Measurements from ENCODE around the gene TXK.

Gene TXK

GRCh38 chr4:48102303-48102702, 31.7 kb downstream of the TXK start:
- TF ChIP-seq CTCF (IDR thresholded peaks at IDR 0.05; ENCODE audit: control insufficient read depth, insufficient read depth, low read depth, low read length, missing control alignments): peak; percentile 9
- no peak for DNase-seq (ENCODE audit: low read depth)
- H3K4me3 ChIP-seq (ENCODE audit: control insufficient read depth, low read depth, low read length): no peak overlapping the region

GRCh38 chr4:48100256-48100655, 33.8 kb downstream of the TXK start:
- no peak for TF ChIP-seq CTCF (IDR thresholded peaks at IDR 0.05; ENCODE audit: control insufficient read depth, insufficient read depth, low read depth, low read length, missing control alignments)
- no peak for DNase-seq (ENCODE audit: low read depth)
- H3K4me3 ChIP-seq (ENCODE audit: control insufficient read depth, low read depth, low read length): no peak overlapping the region

GRCh38 chr4:48095441-48095840, 38.6 kb downstream of the TXK start:
- DNase-seq (ENCODE audit: low read depth): no peak
- H3K4me3 ChIP-seq (ENCODE audit: control insufficient read depth, low read depth, low read length): no peak overlapping the region
- TF ChIP-seq CTCF (IDR thresholded peaks at IDR 0.05; ENCODE audit: control insufficient read depth, insufficient read depth, low read depth, low read length, missing control alignments): no peak

GRCh38 chr4:48093991-48094416, 40.0 kb downstream of the TXK start:
- DNase-seq (ENCODE audit: low read depth): no peak
- H3K4me3 ChIP-seq (ENCODE audit: control insufficient read depth, low read depth, low read length): no peak overlapping the region
- no peak for TF ChIP-seq CTCF (IDR thresholded peaks at IDR 0.05; ENCODE audit: control insufficient read depth, insufficient read depth, low read depth, low read length, missing control alignments)

GRCh38 chr4:48090621-48091020, 43.4 kb downstream of the TXK start:
- no peak for DNase-seq (ENCODE audit: low read depth)
- TF ChIP-seq CTCF (IDR thresholded peaks at IDR 0.05; ENCODE audit: control insufficient read depth, insufficient read depth, low read depth, low read length, missing control alignments): no peak
- no peak overlapping the region for H3K4me3 ChIP-seq (ENCODE audit: control insufficient read depth, low read depth, low read length)

GRCh38 chr4:48085821-48086589, 48.0 kb downstream of the TXK start:
- H3K4me3 ChIP-seq (ENCODE audit: control insufficient read depth, low read depth, low read length): no peak overlapping the region
- no peak for DNase-seq (ENCODE audit: low read depth)
- TF ChIP-seq CTCF (IDR thresholded peaks at IDR 0.05; ENCODE audit: control insufficient read depth, insufficient read depth, low read depth, low read length, missing control alignments): no peak
